ENCODE data around the gene DOLPP1. TPM values are rescaled to one million over a fixed set of nuclear protein-coding genes. Genes with fewer than 3 reads are reported as not detected.
"Not testable (repeated sequence)": the region's sequence is repeated elsewhere in the genome, so short reads cannot be mapped to it uniquely, and the experiment has no call there.

Gene DOLPP1
- total RNA-seq, 2 donors from 2014 or later, result 30.1 to 30.4 TPM

DNA sequence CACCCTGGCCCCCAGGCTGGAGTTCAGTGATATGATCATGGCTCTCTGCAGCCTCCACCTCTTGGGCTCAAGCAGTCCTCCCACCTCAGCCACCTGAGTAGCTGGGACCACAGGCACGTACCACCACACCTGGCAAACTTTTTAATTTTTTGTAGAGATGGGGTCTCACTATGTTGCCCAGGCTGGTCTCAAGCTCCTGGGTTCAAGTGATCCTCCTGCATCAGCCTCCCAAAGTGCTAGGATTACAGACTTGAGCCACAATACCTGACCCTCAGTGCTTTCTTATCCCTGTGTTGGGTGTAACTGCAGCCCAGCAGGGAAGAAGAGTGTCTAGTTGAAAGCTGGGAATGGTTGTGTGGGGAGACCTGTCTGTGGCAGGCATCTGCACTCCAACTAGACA is 41.2 kb downstream of the DOLPP1 start:
- Mint-ChIP-seq H3K4me1 (peaks cover 10% of the 10 kb centered on the region), H3K27ac (no peak overlapping the region), H3K9me3 (no peaks in the 10 kb centered on the region), H3K27me3 (ENCODE audit: insufficient read depth) (no peaks in the 10 kb centered on the region), H3K36me3 (ENCODE audit: low read depth) (peaks cover 55% of the 10 kb centered on the region), H3K4me3 (no peak overlapping the region)
- DNase-seq, result no peak
- Histone ChIP-seq H3K4me1 (ENCODE audit: control insufficient read depth, insufficient read depth, low read length) (no peaks in the 10 kb centered on the region), H3K9me3 (ENCODE audit: control insufficient read depth, low read length) (no peaks in the 10 kb centered on the region), H3K27ac (ENCODE audit: low read depth, low read length) (no peak overlapping the region), H3K4me3 (ENCODE audit: low read length) (no peak overlapping the region), H3K9ac (ENCODE audit: extremely low read depth, low read length, poor library complexity, severe bottlenecking) (no peak overlapping the region), H3K27me3 (ENCODE audit: control insufficient read depth, insufficient read depth, low read length, poor library complexity, severe bottlenecking) (no peaks in the 10 kb centered on the region), H3K36me3 (ENCODE audit: control insufficient read depth, insufficient read depth, low read length) (peaks cover 40% of the 10 kb centered on the region)
- TF ChIP-seq, protein P1, sequence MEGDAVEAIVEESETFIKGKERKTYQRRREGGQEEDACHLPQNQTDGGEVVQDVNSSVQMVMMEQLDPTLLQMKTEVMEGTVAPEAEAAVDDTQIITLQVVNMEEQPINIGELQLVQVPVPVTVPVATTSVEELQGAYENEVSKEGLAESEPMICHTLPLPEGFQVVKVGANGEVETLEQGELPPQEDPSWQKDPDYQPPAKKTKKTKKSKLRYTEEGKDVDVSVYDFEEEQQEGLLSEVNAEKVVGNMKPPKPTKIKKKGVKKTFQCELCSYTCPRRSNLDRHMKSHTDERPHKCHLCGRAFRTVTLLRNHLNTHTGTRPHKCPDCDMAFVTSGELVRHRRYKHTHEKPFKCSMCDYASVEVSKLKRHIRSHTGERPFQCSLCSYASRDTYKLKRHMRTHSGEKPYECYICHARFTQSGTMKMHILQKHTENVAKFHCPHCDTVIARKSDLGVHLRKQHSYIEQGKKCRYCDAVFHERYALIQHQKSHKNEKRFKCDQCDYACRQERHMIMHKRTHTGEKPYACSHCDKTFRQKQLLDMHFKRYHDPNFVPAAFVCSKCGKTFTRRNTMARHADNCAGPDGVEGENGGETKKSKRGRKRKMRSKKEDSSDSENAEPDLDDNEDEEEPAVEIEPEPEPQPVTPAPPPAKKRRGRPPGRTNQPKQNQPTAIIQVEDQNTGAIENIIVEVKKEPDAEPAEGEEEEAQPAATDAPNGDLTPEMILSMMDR (conservative IDR thresholded peaks at IDR 0.05), result no peak
- 88 to 100% methylated on average over 1 of the region's 1 CpG for WGBS, 2 experiments (ENCODE audit: insufficient coverage in 1 of 2, insufficient read length in 1 of 2)

DNA sequence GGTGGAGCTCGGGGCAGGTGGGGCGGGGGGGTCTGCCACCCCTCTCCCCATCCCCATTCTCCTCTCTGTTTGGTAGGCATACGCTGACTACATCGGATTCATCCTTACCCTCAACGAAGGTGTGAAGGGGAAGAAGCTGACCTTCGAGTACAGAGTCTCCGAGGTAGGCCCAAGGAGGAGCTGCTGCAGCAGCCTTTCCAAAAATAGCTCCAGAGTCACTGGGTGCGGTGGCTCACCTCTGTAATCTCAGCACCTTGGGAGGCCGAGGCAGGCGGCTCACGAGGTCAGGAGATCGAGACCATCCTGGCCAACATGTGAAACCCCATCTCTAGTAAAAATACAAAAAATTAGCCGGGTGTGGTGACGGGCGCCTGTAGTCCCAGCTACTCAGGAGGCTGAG is 42.1 kb downstream of the DOLPP1 start:
- not testable (repeated sequence) for H3K4me1 ChIP-seq (ENCODE audit: control insufficient read depth, insufficient read depth, low read length); H3K9me3 ChIP-seq (ENCODE audit: control insufficient read depth, low read length); H3K27me3 Mint-ChIP-seq (ENCODE audit: insufficient read depth); H3K9me3 Mint-ChIP-seq; H3K9ac ChIP-seq (ENCODE audit: extremely low read depth, low read length, poor library complexity, severe bottlenecking); H3K27me3 ChIP-seq (ENCODE audit: control insufficient read depth, insufficient read depth, low read length, poor library complexity, severe bottlenecking); H3K4me3 Mint-ChIP-seq; H3K27ac ChIP-seq (ENCODE audit: low read depth, low read length); DNase-seq; H3K27ac Mint-ChIP-seq; H3K4me3 ChIP-seq (ENCODE audit: low read length)
- Mint-ChIP-seq H3K36me3 (ENCODE audit: low read depth) (peaks cover 57% of the 10 kb centered on the region), H3K4me1 (peaks cover 15% of the 10 kb centered on the region)
- WGBS, 2 experiments (ENCODE audit: insufficient coverage in 1 of 2, insufficient read length in 1 of 2), result 97 to 98% methylated on average over 9 to 15 of the region's 15 CpGs
- peaks cover 48% of the 10 kb centered on the region for H3K36me3 ChIP-seq (ENCODE audit: control insufficient read depth, insufficient read depth, low read length)

DNA sequence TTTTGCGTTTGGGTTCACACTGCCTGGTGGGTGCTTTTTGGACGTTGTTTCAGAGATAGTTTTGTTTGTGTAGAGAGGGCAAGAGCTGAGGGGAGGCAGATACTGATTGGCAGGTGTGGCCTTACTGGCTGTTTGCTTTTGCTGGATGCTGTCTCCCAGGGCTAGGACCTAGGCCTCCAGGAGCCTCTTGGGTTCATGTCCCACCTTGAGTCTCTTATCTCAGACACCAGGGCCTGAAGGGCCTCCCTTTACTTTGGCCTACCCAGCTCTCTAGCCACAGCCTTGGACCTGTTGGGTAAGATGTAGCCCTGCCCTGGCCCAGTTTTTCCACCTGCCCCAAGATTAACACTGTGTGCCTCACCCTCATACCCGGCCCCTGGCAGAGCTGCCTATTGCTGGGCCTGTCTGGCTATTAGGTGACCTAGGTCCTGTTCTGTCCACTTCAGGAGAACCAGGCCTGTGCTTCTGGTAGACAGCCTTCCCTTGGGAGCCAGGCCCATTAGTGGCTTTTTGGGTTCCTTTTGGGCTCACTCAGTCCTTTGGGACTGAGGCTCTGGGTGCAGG is 43.7 kb downstream of the DOLPP1 start:
- TF ChIP-seq, protein P1 (conservative IDR thresholded peaks at IDR 0.05), result no peak
- Histone ChIP-seq H3K36me3 (ENCODE audit: control insufficient read depth, insufficient read depth, low read length) (peaks cover 52% of the 10 kb centered on the region), H3K27me3 (ENCODE audit: control insufficient read depth, insufficient read depth, low read length, poor library complexity, severe bottlenecking) (no peaks in the 10 kb centered on the region), H3K27ac (ENCODE audit: low read depth, low read length) (no peak overlapping the region), H3K9ac (ENCODE audit: extremely low read depth, low read length, poor library complexity, severe bottlenecking) (no peak overlapping the region), H3K4me1 (ENCODE audit: control insufficient read depth, insufficient read depth, low read length) (no peaks in the 10 kb centered on the region), H3K4me3 (ENCODE audit: low read length) (no peak overlapping the region), H3K9me3 (ENCODE audit: control insufficient read depth, low read length) (no peaks in the 10 kb centered on the region)
- H3K36me3 Mint-ChIP-seq (ENCODE audit: low read depth), result peaks cover 59% of the 10 kb centered on the region
- peaks cover 15% of the 10 kb centered on the region for H3K4me1 Mint-ChIP-seq
- no peaks in the 10 kb centered on the region for H3K9me3 Mint-ChIP-seq
- DNase-seq, result no peak
- H3K27me3 Mint-ChIP-seq (ENCODE audit: insufficient read depth), result no peaks in the 10 kb centered on the region
- H3K27ac Mint-ChIP-seq, result peak overlapping the region; percentile 52
- no peak overlapping the region for H3K4me3 Mint-ChIP-seq
- WGBS, 2 experiments (ENCODE audit: insufficient coverage in 1 of 2, insufficient read length in 1 of 2), result 92 to 100% methylated on average over 2 to 3 of the region's 3 CpGs

DNA sequence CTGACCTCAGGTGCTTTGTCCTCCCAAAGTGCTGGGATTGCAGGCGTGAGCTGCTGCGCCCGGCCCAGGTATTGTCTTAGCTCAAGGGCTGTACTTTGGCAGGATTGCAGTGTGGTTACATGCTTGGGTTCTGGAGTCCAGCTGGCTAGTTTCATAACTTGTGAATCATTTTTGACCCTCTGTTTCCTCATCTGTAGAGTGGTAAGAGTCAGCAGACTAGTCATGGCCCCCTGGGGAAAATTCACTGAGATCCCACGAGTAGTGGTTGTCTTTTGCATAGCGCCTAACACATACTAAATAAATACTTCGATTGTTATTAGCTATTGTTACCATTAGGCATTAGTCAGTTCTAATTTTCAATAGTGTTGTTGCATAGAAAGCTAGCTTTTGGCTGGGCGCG is 44.6 kb downstream of the DOLPP1 start:
- H3K4me3 ChIP-seq (ENCODE audit: low read length), result no peak overlapping the region
- Mint-ChIP-seq H3K9me3 (no peaks in the 10 kb centered on the region), H3K4me1 (peaks cover 15% of the 10 kb centered on the region), H3K27ac (no peak overlapping the region), H3K36me3 (ENCODE audit: low read depth) (peaks cover 62% of the 10 kb centered on the region), H3K27me3 (ENCODE audit: insufficient read depth) (no peaks in the 10 kb centered on the region), H3K4me3 (no peak overlapping the region)
- no peaks in the 10 kb centered on the region for H3K4me1 ChIP-seq (ENCODE audit: control insufficient read depth, insufficient read depth, low read length)
- WGBS, 2 experiments (ENCODE audit: insufficient coverage in 1 of 2, insufficient read length in 1 of 2), result 96 to 98% methylated on average over 5 to 8 of the region's 8 CpGs
- H3K27me3 ChIP-seq (ENCODE audit: control insufficient read depth, insufficient read depth, low read length, poor library complexity, severe bottlenecking), result no peaks in the 10 kb centered on the region
- H3K36me3 ChIP-seq (ENCODE audit: control insufficient read depth, insufficient read depth, low read length), result peaks cover 58% of the 10 kb centered on the region
- H3K27ac ChIP-seq (ENCODE audit: low read depth, low read length), result no peak overlapping the region
- TF ChIP-seq, protein P1 (conservative IDR thresholded peaks at IDR 0.05), result no peak
- H3K9ac ChIP-seq (ENCODE audit: extremely low read depth, low read length, poor library complexity, severe bottlenecking), result no peak overlapping the region
- H3K9me3 ChIP-seq (ENCODE audit: control insufficient read depth, low read length), result no peaks in the 10 kb centered on the region
- DNase-seq, result no peak
